Endothelial cell of umbilical vein (primary cell): Measurements from ENCODE around the gene BCAS3. TPM values are rescaled to one million over a fixed set of nuclear protein-coding genes. Genes with fewer than 3 reads are reported as not detected.
"Not testable (repeated sequence)": the region's sequence is repeated elsewhere in the genome, so short reads cannot be mapped to it uniquely, and the experiment has no call there.

Experiments
- BruUV-seq: library from RNA; stranded (reverse); fragments of 400-500 nt; replicated peaks from 2 replicates; lab custom pipeline; 2021; lab: Mats Ljungman, UMichigan
- CTCF ChIA-PET: fragments of 300-600, 350-600 bp; sonication (Branson Sonifier 250); formaldehyde crosslinking; loops from one replicate; lab custom pipeline; 2021; ENCODE audit warnings: antibody characterized with exemption, inconsistent platforms; lab: Charles Lee
- POLR2A ChIA-PET: fragments of 300-600, 350-600 bp; sonication (Branson Sonifier 250); formaldehyde crosslinking; loops from one replicate; lab custom pipeline; 2021; ENCODE audit warnings: antibody characterized with exemption, inconsistent platforms; lab: Charles Lee
- DNase-seq: peaks from one replicate; pipeline ENCODE4 v3.0.0-alpha.2; 2011; ENCODE audit warnings: low read depth, low spot score
- FAIRE-seq: peaks from 2 replicates; lab custom pipeline; 2011; peaks lifted over from hg19 to GRCh38; lab: Jason Lieb, UNC
- H2AFZ ChIP-seq: 2 replicates; pipeline ENCODE4 v1.6.0; 2012; ENCODE audit warnings: low read depth, low read length, control low read depth, inconsistent platforms
- H3K27ac ChIP-seq: 2 replicates; pipeline ENCODE4 v1.5.1; 2011; ENCODE audit warnings: low read depth, mild to moderate bottlenecking, control low read depth, low read length, moderate library complexity; ENCODE audit not compliant: insufficient read depth
- H3K27me3 ChIP-seq, 2 experiments: 2 replicates each; pipeline versions ENCODE4 v1.6.0 to v1.6.1; 2011; ENCODE audit warnings: low read length in 2 of 2, mixed read lengths in 1 of 2; ENCODE audit not compliant: control insufficient read depth in 2 of 2, insufficient read depth in 2 of 2
- H3K36me3 ChIP-seq, 2 experiments: 2 replicates in 1 of 2; 3 replicates in 1 of 2; pipeline ENCODE4 v1.5.1; 2011; ENCODE audit warnings: low read length in 2 of 2, mild to moderate bottlenecking in 1 of 2, moderate library complexity in 1 of 2; ENCODE audit not compliant: control insufficient read depth in 2 of 2, insufficient read depth in 2 of 2; ENCODE audit errors: extremely low read depth in 1 of 2
- H3K4me1 ChIP-seq: 3 replicates; pipeline ENCODE4 v1.5.1; 2011; ENCODE audit warnings: mild to moderate bottlenecking, low read length; ENCODE audit not compliant: control insufficient read depth, insufficient read depth; ENCODE audit errors: extremely low read depth
- H3K4me2 ChIP-seq: 2 replicates; pipeline ENCODE4 v1.6.1; 2011; ENCODE audit warnings: low read length, control low read depth, mixed read lengths; ENCODE audit not compliant: insufficient read depth
- H3K4me3 ChIP-seq, 3 experiments: fragments of 200-600 bp in 1 of 3; sonication (generic), shearing (Covaris generic) in 1 of 3; replicated peaks in 1 of 3; 2 replicates each; pipeline ENCODE4 v1.5.1; 2011 to 2016; ENCODE audit warnings: control low read depth in 3 of 3, low read length in 3 of 3, mild to moderate bottlenecking in 2 of 3, inconsistent platforms in 1 of 3, low read depth in 1 of 3, moderate library complexity in 1 of 3; ENCODE audit not compliant: insufficient read depth in 1 of 3
- H3K79me2 ChIP-seq: 2 replicates; pipeline ENCODE4 v1.6.0; 2012; ENCODE audit warnings: low read length, inconsistent platforms; ENCODE audit not compliant: control insufficient read depth, insufficient read depth
- H3K9ac ChIP-seq: replicated peaks from 2 replicates; pipeline ENCODE3; 2011; ENCODE audit warnings: low read length, control low read depth; ENCODE audit not compliant: insufficient read depth; ENCODE audit errors: extremely low read depth
- H3K9me1 ChIP-seq: replicated peaks from 3 replicates; pipeline ENCODE4 v1.6.0; 2011; ENCODE audit warnings: mild to moderate bottlenecking, low read length; ENCODE audit not compliant: control insufficient read depth, insufficient read depth; ENCODE audit errors: extremely low read depth
- H3K9me3 ChIP-seq: replicated peaks from 2 replicates; pipeline ENCODE4 v1.5.1; 2012; ENCODE audit warnings: low read length, inconsistent platforms; ENCODE audit not compliant: control insufficient read depth, insufficient read depth
- H4K20me1 ChIP-seq: replicated peaks from 2 replicates; pipeline ENCODE3; 2011; ENCODE audit warnings: mild to moderate bottlenecking, low read length; ENCODE audit not compliant: control insufficient read depth, insufficient read depth; ENCODE audit errors: extremely low read depth
- EZH2 ChIP-seq: IDR thresholded peaks from 2 replicates; pipeline ENCODE4 v1.6.1; 2012; ENCODE audit warnings: borderline replicate concordance, low read depth, mild to moderate bottlenecking, moderate library complexity, low read length, inconsistent platforms; ENCODE audit not compliant: severe bottlenecking
- FOS ChIP-seq: IDR thresholded peaks from 2 replicates; pipeline ENCODE4 v1.6.1; 2011; ENCODE audit warnings: mild to moderate bottlenecking, low read length, moderate library complexity, borderline replicate concordance; ENCODE audit not compliant: insufficient read depth
- GATA2 ChIP-seq: IDR thresholded peaks from 2 replicates; pipeline ENCODE4 v1.7.0; 2011; ENCODE audit warnings: low read depth, mild to moderate bottlenecking, moderate library complexity, mixed read lengths, low read length; ENCODE audit not compliant: insufficient read length, insufficient read depth
- JUN ChIP-seq: IDR thresholded peaks from 2 replicates; pipeline ENCODE4 v1.6.1; 2011; ENCODE audit warnings: borderline replicate concordance, low read depth; ENCODE audit not compliant: insufficient read length, insufficient read depth
- MYC ChIP-seq: IDR thresholded peaks from one replicate; pipeline ENCODE4 v1.6.1; 2011; ENCODE audit warnings: mild to moderate bottlenecking, low read depth, low read length
- POLR2A ChIP-seq: IDR thresholded peaks from 2 replicates; pipeline ENCODE4 v1.6.1; 2012; ENCODE audit warnings: low read depth, mild to moderate bottlenecking, control low read depth, low read length
- POLR2AphosphoS5 ChIP-seq: IDR thresholded peaks from 2 replicates; pipeline ENCODE4 v1.6.1; 2012; ENCODE audit warnings: low read depth, mild to moderate bottlenecking, control low read depth, low read length, moderate library complexity; ENCODE audit not compliant: insufficient read depth
- dilution Hi-C: fragments of 300-500 bp; cut with MboI; formaldehyde crosslinking; loops from one replicate; pipeline ENCODE4 v1.15.0; 2019; ENCODE audit warnings: low sequenced_read_pairs; ENCODE audit not compliant: extremely low pct_ligation_motif_present
- intact Hi-C: fragments of 100-400 bp; cut with micrococcal nuclease; formaldehyde crosslinking; loops from one replicate; pipeline ENCODE4 v1.10.0; 2022
- polyA plus RNA-seq, 4 experiments: library from polyadenylated mRNA; depleted of rRNA in 3 of 4; stranded (reverse) in 3 of 4; unstranded in 1 of 4; fragments of >200 nt; gene quantifications; 2 replicates each; pipeline versions ENCODE4 v1.2.1 to v1.2.3, GENCODE V29; 2011 to 2012; ENCODE audit warnings: missing spikeins in 1 of 4
- total RNA-seq: library from RNA; stranded (reverse); gene quantifications from 2 replicates; pipeline ENCODE4 v1.2.3, GENCODE V29; 2021
- TF ChIP-seq, protein P1 (sequence below): IDR thresholded peaks from 2 replicates; pipeline ENCODE4 v1.6.1; 2011; ENCODE audit not compliant: insufficient read depth, insufficient read length
- TF ChIP-seq, protein P2 (sequence below), 2 donors: IDR thresholded peaks; 1 replicate in 1 of 2; 2 replicates in 1 of 2; pipeline ENCODE4 v1.5.1; 2011; ENCODE audit warnings: low read length in 2 of 2, mild to moderate bottlenecking in 2 of 2, moderate library complexity in 2 of 2, control low read depth in 1 of 2, inconsistent platforms in 1 of 2, low read depth in 1 of 2; ENCODE audit not compliant: insufficient read depth in 1 of 2; ENCODE audit errors: extremely low read depth in 1 of 2

The BCAS3 gene
- total and polyA plus RNA-seq, 2 donors (not counting 3 experiments of a cell fraction or from before 2014, with no cell fraction given) = 8.2 to 16.0 TPM

DNA sequence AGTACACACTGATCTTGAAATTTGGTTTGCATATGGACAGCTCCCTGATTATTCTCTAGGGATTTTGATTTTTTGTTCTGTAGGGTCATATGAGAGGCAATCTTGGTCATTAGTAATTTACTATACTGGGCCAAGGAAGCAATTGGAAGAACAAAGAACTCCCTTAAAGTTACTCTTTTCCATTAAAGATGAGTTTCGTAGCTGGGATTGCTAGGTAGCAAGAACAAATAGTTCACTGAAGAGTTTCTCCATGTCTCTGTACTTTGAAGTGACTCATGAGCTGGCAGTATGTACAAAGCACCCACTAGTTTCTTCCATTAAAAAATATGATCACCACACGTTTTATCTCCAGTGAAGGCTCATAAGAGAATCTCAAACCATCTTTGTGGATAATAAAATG is 6.2 kb upstream of the BCAS3 start:
- Histone ChIP-seq H3K9ac (no peak overlapping the region), H3K4me2 (no peak overlapping the region), H3K4me3 (no peak overlapping the region), H3K79me2 (no peaks in the 10 kb centered on the region), H3K4me1 (no peaks in the 10 kb centered on the region), H2AFZ (no peak overlapping the region), H4K20me1 (no peaks in the 10 kb centered on the region), H3K9me1 (no peaks in the 10 kb centered on the region), H3K27ac (no peak overlapping the region), H3K9me3 (no peaks in the 10 kb centered on the region), H3K36me3 (no peaks in the 10 kb centered on the region), H3K27me3 (no peaks in the 10 kb centered on the region)
- dilution Hi-C loops (no loop called here), intact Hi-C loops (no loop called here)
- ChIA-PET POLR2A (no interaction called here), CTCF (no interaction called here)
- no TSS peak for BruUV-seq
- FAIRE-seq (no peak), DNase-seq (no peak)
- no peak for TF ChIP-seq POLR2AphosphoS5
- TF ChIP-seq, protein P1, sequence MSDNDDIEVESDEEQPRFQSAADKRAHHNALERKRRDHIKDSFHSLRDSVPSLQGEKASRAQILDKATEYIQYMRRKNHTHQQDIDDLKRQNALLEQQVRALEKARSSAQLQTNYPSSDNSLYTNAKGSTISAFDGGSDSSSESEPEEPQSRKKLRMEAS = no peak
- TF ChIP-seq MYC = no peak
- no peak for TF ChIP-seq JUN
- no peak for TF ChIP-seq POLR2A
- TF ChIP-seq GATA2 = no peak
- TF ChIP-seq, protein P2, sequence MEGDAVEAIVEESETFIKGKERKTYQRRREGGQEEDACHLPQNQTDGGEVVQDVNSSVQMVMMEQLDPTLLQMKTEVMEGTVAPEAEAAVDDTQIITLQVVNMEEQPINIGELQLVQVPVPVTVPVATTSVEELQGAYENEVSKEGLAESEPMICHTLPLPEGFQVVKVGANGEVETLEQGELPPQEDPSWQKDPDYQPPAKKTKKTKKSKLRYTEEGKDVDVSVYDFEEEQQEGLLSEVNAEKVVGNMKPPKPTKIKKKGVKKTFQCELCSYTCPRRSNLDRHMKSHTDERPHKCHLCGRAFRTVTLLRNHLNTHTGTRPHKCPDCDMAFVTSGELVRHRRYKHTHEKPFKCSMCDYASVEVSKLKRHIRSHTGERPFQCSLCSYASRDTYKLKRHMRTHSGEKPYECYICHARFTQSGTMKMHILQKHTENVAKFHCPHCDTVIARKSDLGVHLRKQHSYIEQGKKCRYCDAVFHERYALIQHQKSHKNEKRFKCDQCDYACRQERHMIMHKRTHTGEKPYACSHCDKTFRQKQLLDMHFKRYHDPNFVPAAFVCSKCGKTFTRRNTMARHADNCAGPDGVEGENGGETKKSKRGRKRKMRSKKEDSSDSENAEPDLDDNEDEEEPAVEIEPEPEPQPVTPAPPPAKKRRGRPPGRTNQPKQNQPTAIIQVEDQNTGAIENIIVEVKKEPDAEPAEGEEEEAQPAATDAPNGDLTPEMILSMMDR (IDR thresholded peaks at IDR 0.05; ENCODE audit: extremely low read depth in 1 of 2, insufficient read depth in 1 of 2, low read depth in 1 of 2, low read length in 2 of 2) = no peak
- no peak for TF ChIP-seq FOS
- TF ChIP-seq EZH2 = no peak

DNA sequence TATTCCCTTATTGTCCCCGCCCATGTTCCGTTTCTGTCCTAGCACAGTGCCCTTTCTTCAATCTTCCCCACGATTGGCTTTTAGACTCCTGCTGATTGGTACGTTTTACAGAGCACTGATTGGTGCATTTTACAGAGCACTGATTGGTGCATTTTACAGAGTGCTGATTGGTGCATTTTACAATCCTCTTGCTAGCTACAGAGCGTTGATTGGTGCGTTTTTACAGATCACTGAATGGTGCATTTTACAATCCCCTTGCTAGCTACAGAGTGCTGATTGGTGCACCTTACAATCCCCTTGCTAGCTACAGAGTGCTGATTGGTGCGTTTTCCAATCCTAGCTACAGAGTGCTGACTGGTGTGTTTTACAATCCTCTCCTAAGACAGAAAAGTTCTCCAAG is 3.0 kb upstream of the BCAS3 start:
- FAIRE-seq, H2AFZ ChIP-seq, H3K79me2 ChIP-seq, dilution Hi-C loops, CTCF ChIA-PET, BruUV-seq, H3K9me3 ChIP-seq, H3K4me1 ChIP-seq, H3K4me2 ChIP-seq, POLR2A ChIA-PET, H3K9me1 ChIP-seq, H3K27me3 ChIP-seq, H3K9ac ChIP-seq, DNase-seq, H3K4me3 ChIP-seq, H3K27ac ChIP-seq, intact Hi-C loops, H3K36me3 ChIP-seq, H4K20me1 ChIP-seq: not testable (repeated sequence)
